Stimulated activated naive CD4-positive, alpha-beta T cell treated with Interleukin-2 at 50 U/mL for 16 hours (primary cell): ENCODE measurements around the gene FAM32A.
A peak's percentile ranks its signal among the peaks of the same experiment; 100 is the strongest.

Experiments used
- DNase-seq: peaks from one replicate; lab custom pipeline; 2025; lab: John Stamatoyannopoulos, UW

The FAM32A gene

GRCh38 chr19:16202320-16203255 is 17.4 kb downstream of the FAM32A start:
- DNase-seq = no peak

DNA sequence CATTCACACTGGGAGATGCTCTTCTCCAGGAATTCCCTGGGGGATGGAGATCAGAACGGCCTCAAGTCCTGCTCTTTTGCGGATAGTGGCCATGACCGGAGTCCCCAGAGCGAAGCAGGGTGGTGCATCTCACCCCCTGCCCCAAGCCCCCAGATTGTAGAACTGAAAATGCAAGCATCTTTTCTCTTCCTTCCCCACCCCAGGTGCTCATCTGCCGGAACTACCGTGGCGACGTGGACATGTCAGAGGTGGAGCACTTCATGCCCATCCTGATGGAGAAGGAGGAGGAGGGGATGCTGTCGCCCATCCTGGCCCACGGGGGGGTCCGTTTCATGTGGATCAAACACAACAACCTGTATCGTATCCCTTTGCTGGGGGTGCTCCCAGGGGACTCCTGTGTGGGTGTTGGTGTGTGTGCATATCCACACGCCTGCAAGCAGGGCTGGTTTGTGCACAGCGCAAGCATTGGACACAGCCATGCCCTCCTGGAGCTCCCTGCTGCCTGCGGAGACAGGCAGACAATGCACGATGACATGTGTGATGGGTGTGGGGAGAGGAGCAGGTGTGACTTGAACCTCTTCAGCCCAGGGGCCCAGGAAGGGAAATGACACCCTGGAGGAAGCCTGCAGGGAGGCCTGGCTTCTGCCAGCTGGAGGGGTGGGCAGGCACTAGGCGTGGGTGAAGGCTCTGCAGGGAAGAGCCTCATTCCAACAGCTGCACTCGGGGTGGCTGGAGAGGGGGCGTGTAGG is 18.2 kb downstream of the FAM32A start:
- no peak for DNase-seq

DNA sequence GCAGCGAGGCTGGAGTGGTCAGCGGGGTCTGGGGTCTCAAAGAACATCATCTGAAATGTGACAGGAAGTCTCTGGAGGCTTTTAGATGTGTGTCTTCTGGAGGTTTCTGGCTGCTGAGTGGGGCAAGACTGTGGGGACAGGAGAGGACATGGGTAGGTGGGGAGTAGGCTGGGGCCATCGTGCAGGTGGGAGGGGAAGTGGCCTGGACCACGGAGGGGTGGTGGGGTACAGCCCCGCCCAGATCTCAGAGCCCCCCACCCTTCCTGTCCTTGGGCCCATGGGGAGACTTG is 18.7 kb downstream of the FAM32A start:
- no peak for DNase-seq

- no peak for DNase-seq
Measured at GRCh38 chr19:16205205-16206045, 20.2 kb downstream of the FAM32A start.

DNA sequence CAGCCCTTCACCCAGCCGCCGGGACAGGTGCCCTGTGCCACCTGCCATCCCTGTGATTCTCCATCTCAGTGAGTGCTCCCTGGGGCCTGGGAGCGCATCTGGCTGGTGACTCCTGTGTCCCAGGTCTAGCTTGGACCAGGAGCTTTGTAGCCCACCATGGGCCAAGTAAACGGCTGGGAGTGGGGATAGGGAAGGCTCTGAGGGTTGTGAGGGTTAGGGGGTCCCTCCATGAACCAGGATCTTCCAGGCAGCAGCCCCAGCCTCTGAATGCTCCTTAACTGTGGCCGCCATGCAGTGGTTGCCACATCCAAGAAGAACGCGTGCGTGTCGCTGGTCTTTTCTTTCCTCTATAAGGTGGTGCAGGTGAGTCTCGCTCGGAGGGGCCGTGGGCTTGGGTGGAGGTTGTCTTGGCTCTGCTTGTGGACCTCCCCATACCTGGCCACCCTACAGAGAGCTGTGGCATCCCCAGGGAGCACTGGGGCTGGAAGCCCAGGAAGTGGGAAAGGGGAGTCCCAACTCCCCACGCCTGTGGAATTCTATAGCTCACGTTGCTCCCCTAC is 20.9 kb downstream of the FAM32A start:
- no peak for DNase-seq

DNA sequence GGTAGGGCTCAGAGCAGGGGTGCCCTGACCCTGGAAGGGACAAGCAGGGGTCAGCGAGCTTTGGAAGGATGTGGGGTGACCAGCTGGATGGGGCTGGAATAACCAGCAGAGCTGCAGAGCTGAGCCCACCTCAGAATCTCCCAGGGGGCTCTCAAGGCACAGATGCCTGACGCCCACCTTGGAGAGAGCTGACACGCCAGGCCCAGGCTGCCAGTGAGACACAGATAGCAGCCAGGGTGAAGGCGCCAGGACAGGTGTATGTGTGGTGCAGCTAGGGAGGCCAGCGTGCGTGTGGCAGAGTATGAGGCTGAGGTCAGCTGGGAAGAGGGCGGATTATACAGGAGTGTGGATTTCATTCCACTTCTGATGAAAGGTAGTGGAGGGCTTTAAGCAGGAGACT is 21.4 kb downstream of the FAM32A start:
- no peak for DNase-seq

DNA sequence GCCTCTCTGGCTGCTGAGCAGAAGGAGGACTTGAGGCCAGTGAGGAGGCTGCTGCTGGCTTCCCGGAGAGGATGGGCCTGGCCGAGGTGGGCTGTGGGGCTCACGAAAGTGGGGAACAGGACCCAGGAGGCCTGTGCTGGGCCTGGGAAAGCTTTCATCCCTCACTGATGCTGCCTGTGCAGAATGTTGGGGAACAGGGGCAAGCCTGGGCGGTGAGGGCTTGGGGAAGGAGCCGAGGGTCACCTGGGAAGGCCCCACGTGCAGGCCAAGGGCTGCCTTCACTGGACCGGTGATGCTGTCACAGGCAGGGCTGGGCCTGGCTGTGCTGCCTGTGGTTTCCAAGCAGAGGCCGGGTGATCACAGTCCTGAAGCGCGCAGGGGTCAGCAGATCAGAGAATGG is 21.9 kb downstream of the FAM32A start:
- DNase-seq = no peak

- DNase-seq = no peak
Measured at GRCh38 chr19:16207490-16208025, 22.3 kb downstream of the FAM32A start.

DNA sequence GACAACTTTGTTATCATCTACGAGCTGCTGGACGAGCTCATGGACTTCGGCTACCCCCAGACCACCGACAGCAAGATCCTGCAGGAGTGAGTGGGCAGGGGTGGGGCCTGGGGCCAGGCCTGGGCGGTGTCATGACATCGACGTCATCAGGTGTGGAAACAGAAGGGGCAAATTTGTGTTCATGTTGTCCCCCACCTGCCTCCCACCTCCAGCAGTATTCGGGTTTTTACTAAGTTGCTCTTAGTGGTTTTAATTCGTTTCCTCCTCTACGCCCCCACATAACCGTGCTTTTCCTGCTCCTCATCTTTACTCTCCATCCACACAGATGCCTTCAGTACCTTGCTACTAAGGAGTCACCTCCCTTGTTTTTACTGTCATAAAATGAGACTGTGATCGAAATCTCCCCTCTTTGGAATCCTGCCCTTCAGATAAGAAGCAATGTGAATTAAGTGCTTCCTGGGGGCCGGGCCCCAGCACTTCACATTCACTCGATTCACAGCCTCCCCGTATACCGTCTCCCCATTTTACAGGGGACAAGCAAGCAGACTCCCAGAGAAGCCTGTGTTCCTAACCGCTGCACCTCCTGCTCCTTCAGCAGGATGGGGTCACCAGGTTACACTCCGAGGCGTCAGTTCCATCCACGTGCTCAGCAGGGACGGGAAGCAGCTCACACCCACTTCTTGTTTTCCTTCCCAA is 23.0 kb downstream of the FAM32A start:
- DNase-seq = peak; percentile 3

- DNase-seq = no peak
Measured at GRCh38 chr19:16208847-16209665, 23.8 kb downstream of the FAM32A start.

GRCh38 chr19:16210168-16210567 is 25.0 kb downstream of the FAM32A start:
- DNase-seq = no peak

DNA sequence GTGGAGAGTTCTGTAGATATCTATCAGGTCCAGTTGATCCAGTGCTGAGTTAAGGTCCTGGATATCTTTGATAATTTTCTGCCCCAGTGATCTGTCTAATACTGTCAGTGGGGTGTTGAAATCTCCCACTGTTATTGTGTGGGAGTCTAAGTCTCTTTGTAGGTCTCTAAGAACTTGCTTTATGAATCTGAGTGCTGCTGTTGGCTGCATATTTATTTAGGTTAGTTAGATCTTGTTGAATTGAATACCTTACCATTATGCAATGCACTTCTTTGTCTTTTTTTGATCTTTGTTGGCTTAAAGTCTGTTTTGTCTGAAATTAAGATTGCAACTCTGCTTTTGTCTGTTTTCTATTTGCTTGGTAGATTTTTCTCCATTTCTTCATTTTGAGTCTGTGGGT is 27.9 kb downstream of the FAM32A start:
- no peak for DNase-seq

DNA sequence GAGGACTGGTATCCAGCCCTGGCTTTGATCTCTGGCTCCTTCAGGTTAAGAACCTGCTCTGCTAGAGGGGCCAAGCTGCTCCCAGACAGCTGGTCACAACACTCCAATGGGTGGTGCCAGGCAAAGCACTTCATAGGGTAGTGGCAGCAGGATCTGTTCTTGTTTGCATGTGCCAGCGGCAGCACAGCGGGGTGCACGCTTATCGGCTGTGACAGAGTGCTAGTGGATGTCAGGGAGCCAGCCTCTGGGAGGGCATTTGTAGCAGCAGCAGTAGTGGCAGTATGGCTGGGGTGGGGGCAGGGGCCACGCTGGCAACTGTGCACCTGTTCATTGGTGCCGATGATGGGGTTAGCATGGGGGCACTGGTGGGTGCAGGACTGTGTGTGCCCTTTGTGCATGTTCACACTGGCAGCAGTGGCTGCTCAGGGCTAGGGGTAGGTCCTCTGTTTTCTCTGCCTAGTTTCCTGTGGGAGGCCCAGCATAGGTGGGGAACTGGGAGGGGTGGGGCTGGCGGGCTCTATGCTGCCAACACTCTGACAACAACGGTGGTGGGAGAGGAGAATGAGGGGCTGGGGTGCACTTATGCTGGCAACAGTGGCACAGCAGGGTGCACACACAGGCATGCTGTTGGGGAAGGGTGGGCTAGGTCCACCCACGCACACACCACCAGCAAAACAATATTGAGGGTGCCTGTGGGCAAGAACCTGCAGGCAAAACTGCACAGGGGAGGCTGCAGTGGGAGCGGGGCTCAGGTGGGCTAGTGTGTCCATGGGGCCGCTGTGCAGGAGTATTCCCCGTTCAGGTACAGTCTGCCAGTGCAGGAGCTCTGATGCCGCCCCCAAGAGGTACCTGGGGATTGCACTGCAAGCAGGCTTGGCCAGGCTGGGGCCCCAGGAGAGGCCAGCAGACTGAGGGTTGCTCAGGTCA is 31.8 kb downstream of the FAM32A start:
- DNase-seq = no peak

DNA sequence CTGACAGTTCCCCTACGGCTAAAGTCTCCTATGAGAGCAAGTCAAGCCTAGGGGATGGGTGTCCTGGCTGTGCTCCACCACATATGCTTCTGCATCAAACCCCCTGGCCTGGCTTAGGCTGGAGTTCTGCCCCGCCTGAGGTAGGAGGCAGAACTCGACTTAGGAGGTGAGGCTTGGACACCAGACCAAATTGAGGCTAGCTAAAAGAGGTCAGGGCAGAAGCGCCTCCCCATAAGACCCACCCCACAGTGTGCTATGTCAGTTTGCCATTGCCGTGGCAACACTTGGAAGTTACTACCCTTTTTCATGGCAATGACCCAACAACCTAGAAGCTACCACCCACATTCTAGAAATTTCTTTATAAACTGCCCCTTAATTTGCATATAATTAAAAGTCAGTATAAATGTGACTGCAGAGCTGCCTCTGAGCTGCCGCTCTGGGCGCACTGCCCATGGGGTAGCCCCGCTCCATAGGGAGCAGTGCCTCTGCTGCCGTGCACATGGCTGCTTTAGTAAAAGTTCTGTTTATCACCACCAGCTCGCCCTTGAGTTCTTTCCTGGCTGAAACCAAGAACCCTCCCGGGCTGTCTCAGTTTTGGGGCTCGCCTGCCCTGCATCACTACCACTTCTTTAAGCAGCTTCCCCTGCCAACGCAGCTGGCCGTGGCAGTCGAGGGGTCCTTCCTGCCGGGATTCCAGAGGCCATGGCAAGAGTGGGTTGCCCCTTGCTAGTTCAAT is 32.7 kb downstream of the FAM32A start:
- no peak for DNase-seq

DNA sequence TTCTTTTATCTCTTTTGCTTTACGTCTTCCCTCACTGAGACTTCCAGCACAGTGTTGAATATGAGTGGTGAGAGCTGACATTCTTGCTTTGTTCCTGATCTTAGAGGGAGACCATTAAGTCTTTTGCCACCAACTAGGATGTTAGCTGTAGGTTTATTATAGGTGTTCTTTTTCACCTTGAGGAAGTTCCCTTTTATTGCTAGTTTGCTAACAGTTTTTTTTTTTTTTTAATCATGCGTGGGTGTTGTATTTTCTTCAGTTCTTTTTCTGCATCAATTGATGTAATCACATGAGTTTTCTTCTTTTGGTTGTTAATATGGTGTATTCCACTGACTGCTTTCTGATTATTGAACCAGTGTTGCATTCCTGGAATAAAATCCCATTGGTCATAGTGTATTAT is 33.6 kb downstream of the FAM32A start:
- no peak for DNase-seq

- no peak for DNase-seq
Measured at GRCh38 chr19:16222806-16223205, 37.6 kb downstream of the FAM32A start.

- DNase-seq = no peak
Measured at GRCh38 chr19:16223746-16224145, 38.5 kb downstream of the FAM32A start.

GRCh38 chr19:16224293-16225045 is 39.3 kb downstream of the FAM32A start:
- DNase-seq = no peak
